Colonic mucosa (tissue), 4 donors: ENCODE results near the gene KLF16. TPM values are rescaled to one million over a fixed set of nuclear protein-coding genes. Genes with fewer than 3 reads are reported as not detected.

ENCODE experiments used
- DNase-seq: peaks from one replicate; pipeline ENCODE4 v3.0.0-alpha.2; 2020
- H3K27ac ChIP-seq: fragments of 200-600 bp; one replicate; pipeline ENCODE4 v1.8.0; 2021
- H3K27me3 ChIP-seq: fragments of 200-600 bp; one replicate; pipeline ENCODE4 v1.8.0; 2021
- H3K36me3 ChIP-seq: fragments of 200-600 bp; one replicate; pipeline ENCODE4 v1.8.0; 2021
- H3K4me1 ChIP-seq: fragments of 200-600 bp; one replicate; pipeline ENCODE4 v1.8.0; 2021; ENCODE audit warnings: mild to moderate bottlenecking
- H3K4me3 ChIP-seq: fragments of 200-600 bp; one replicate; pipeline ENCODE4 v1.8.0; 2021
- H3K9ac ChIP-seq, 2 donors: one replicate each; pipeline ENCODE4 v1.7.0; 2013; ENCODE audit warnings: control low read depth in 2 of 2, low read depth in 2 of 2, low read length in 2 of 2
- H3K9me3 ChIP-seq: fragments of 200-600 bp; one replicate; pipeline ENCODE4 v1.8.0; 2021
- CTCF ChIP-seq: fragments of 200-600 bp; IDR thresholded peaks from one replicate; pipeline ENCODE4 v1.8.0; 2022; ENCODE audit warnings: antibody characterized with exemption, mild to moderate bottlenecking
- intact Hi-C: fragments of 100-400 bp; cut with DNase I; formaldehyde crosslinking; loops from one replicate; pipeline ENCODE4 v1.14.1; 2022
- total RNA-seq, 2 donors: library from RNA; stranded (reverse); fragmentation: NEBNext Ultra II Directional in 1 of 2; extraction: Animal tissue kit (Norgen Biotek cat#: 25700) in 1 of 2; gene quantifications; one replicate each; pipeline ENCODE4 v1.2.1, GENCODE V29; 2021
- donor health status: healthy.
- donor health status: DM: no; HTN: no; CAD: no.
- donor health status: DM: no; HTN: no; CAD: no.

Gene KLF16
- total RNA-seq, 2 donors from 2014 or later: 31.1 to 34.8 TPM

GRCh38 chr19:1905110-1905862 is 41.9 kb upstream of the KLF16 start, which contains the start of the genes ADAT3 and SCAMP4:
Gene ADAT3 (plus strand): TSS chr19:1905399. CDS start chr19:1912048, 6,649 bp downstream.
Gene SCAMP4 (plus strand): TSS chr19:1905399. CDS start chr19:1915020, 9,621 bp downstream.
- intact Hi-C loops: no loop called here
- Histone ChIP-seq H3K36me3 (no peaks in the 10 kb centered on the region), H3K4me1 (peaks cover 9% of the 10 kb centered on the region), H3K4me3 (peak within 1 kb of the TSS; percentile 53), H3K27ac (peak within 1 kb of the TSS; percentile 74), H3K9me3 (no peaks in the 10 kb centered on the region), H3K9ac (peak within 1 kb of the TSS; percentile 59 to 85), H3K27me3 (no peaks in the 10 kb centered on the region)
- peak; percentile 99 for DNase-seq
- no peak for TF ChIP-seq CTCF

- no peak overlapping the region for H3K4me3 ChIP-seq
- H3K27ac ChIP-seq: peak overlapping the region; percentile 74
- no peaks in the 10 kb centered on the region for H3K27me3 ChIP-seq
- no peaks in the 10 kb centered on the region for H3K36me3 ChIP-seq
- no peak for TF ChIP-seq CTCF
- H3K9me3 ChIP-seq: no peaks in the 10 kb centered on the region
- no peak for DNase-seq
- no peak overlapping the region for H3K9ac ChIP-seq
- intact Hi-C loops: no loop called here
- H3K4me1 ChIP-seq: peaks cover 9% of the 10 kb centered on the region
Observed at GRCh38 chr19:1904860-1905109, 41.4 kb upstream of the KLF16 start.

- Histone ChIP-seq H3K27me3 (no peaks in the 10 kb centered on the region), H3K4me1 (peaks cover 5% of the 10 kb centered on the region), H3K36me3 (no peaks in the 10 kb centered on the region), H3K9me3 (no peaks in the 10 kb centered on the region), H3K4me3 (no peak overlapping the region), H3K9ac (no peak overlapping the region), H3K27ac (peak overlapping the region; percentile 8)
- no peak for DNase-seq
- no peak for TF ChIP-seq CTCF
- intact Hi-C loops: no loop called here
Observed at GRCh38 chr19:1902923-1903322, 39.5 kb upstream of the KLF16 start.

- H3K9ac ChIP-seq: no peak overlapping the region
- intact Hi-C loops: no loop called here
- no peak overlapping the region for H3K27ac ChIP-seq
- H3K27me3 ChIP-seq: no peaks in the 10 kb centered on the region
- H3K4me1 ChIP-seq: peaks cover 5% of the 10 kb centered on the region
- DNase-seq: no peak
- no peak overlapping the region for H3K4me3 ChIP-seq
- no peak for TF ChIP-seq CTCF
- no peaks in the 10 kb centered on the region for H3K36me3 ChIP-seq
- no peaks in the 10 kb centered on the region for H3K9me3 ChIP-seq
Observed at GRCh38 chr19:1901940-1902404, 38.6 kb upstream of the KLF16 start.

GRCh38 chr19:1896508-1896907 is 33.1 kb upstream of the KLF16 start:
- intact Hi-C loops: no loop called here
- Histone ChIP-seq H3K27me3 (no peaks in the 10 kb centered on the region), H3K9ac (peak overlapping the region in 1 of 2 donors; percentile 12), H3K4me3 (no peak overlapping the region), H3K27ac (no peak overlapping the region), H3K4me1 (no peaks in the 10 kb centered on the region), H3K9me3 (no peaks in the 10 kb centered on the region), H3K36me3 (no peaks in the 10 kb centered on the region)
- TF ChIP-seq CTCF: no peak
- DNase-seq: no peak
